Activated T-cell treated with anti-CD3 and anti-CD28 coated beads, Interleukin-2, amount 50 U/mL, for 48 hours (primary cell): ENCODE data around the gene SEMA6B.

Experiments
- DNase-seq, 2 experiments: peaks; one replicate each; pipeline ENCODE4 v3.0.0-alpha.2; 2020

The SEMA6B gene

GRCh38 chr19:4505570-4506448 is 53.7 kb downstream of the SEMA6B start:
- no peak for DNase-seq

GRCh38 chr19:4504891-4505569 is 54.5 kb downstream of the SEMA6B start:
- DNase-seq: no peak

- DNase-seq: no peak
These were observed 55.2 kb downstream of the SEMA6B start for GRCh38 chr19:4504297-4504701.

- no peak for DNase-seq
These were observed 55.7 kb downstream of the SEMA6B start for GRCh38 chr19:4503825-4504170.

- DNase-seq: no peak
These were observed 56.2 kb downstream of the SEMA6B start for GRCh38 chr19:4503132-4503824.

GRCh38 chr19:4502282-4503131 is 57.0 kb downstream of the SEMA6B start:
- no peak for DNase-seq

- no peak for DNase-seq
These were observed 57.8 kb downstream of the SEMA6B start for GRCh38 chr19:4501691-4502090.

- DNase-seq: no peak
These were observed 58.5 kb downstream of the SEMA6B start for GRCh38 chr19:4500841-4501591.

- no peak for DNase-seq
These were observed 59.6 kb downstream of the SEMA6B start for GRCh38 chr19:4499855-4500254.

GRCh38 chr19:4499318-4499717 is 60.2 kb downstream of the SEMA6B start:
- no peak for DNase-seq

- no peak for DNase-seq
These were observed 60.8 kb downstream of the SEMA6B start for GRCh38 chr19:4498694-4499093.

- DNase-seq: no peak
These were observed 61.6 kb downstream of the SEMA6B start for GRCh38 chr19:4497770-4498389.

- DNase-seq: no peak
These were observed 63.2 kb downstream of the SEMA6B start for GRCh38 chr19:4496304-4496703.

GRCh38 chr19:4495471-4495870 is 64.0 kb downstream of the SEMA6B start:
- DNase-seq: no peak

- DNase-seq: no peak
These were observed 64.8 kb downstream of the SEMA6B start for GRCh38 chr19:4494691-4495064.

- DNase-seq: no peak
These were observed 65.4 kb downstream of the SEMA6B start for GRCh38 chr19:4493929-4494690.

GRCh38 chr19:4493104-4493928 is 66.2 kb downstream of the SEMA6B start:
- no peak for DNase-seq
